ENCODE measurements around the gene METRN.

Gene METRN

GRCh38 chr16:746637-747036 lies 31.7 kb downstream of the METRN start:
- peaks cover 6% of the 10 kb centered on the region for H3K4me1 ChIP-seq (ENCODE audit: control insufficient read depth, insufficient read depth, low read depth, low read length)
- H3K9ac ChIP-seq (ENCODE audit: low read length), result no peak overlapping the region
- H3K79me1 ChIP-seq (replicated peaks; ENCODE audit: low read length, poor library complexity, severe bottlenecking), result peaks cover 2% of the 10 kb centered on the region
- H2AFZ ChIP-seq (ENCODE audit: low read depth, low read length), result no peak overlapping the region
- H3K23ac ChIP-seq (ENCODE audit: low read length in 2 of 2), result no peak overlapping the region
- no peaks in the 10 kb centered on the region for H3K36me3 ChIP-seq (ENCODE audit: control insufficient read depth in 1 of 2, insufficient read depth in 2 of 2, low read depth in 1 of 2, low read length in 2 of 2)
- no peak overlapping the region for H2AK5ac ChIP-seq (ENCODE audit: low read length, severe bottlenecking)
- H3K27me3 ChIP-seq (ENCODE audit: control insufficient read depth in 1 of 2, insufficient read depth in 1 of 2, low read length in 2 of 2), result peaks cover 0 to 16% of the 10 kb centered on the region in 2 experiments
- WGBS, result 87% methylated on average over 11 of the region's 13 CpGs
- no peak overlapping the region for H3K4me3 ChIP-seq (ENCODE audit: insufficient read depth in 1 of 2, low read depth in 1 of 2, low read length in 2 of 2)
- H3K18ac ChIP-seq (ENCODE audit: low read depth in 1 of 2, low read length in 2 of 2), result no peak overlapping the region
- H3K4me2 ChIP-seq (ENCODE audit: low read length, poor library complexity, severe bottlenecking), result no peak overlapping the region
- no peak overlapping the region for H2BK12ac ChIP-seq (ENCODE audit: low read length in 2 of 2)
- DNase-seq, result no peak
- H3K14ac ChIP-seq (ENCODE audit: low read length in 2 of 2), result no peak overlapping the region
- H3K4ac ChIP-seq (ENCODE audit: low read depth in 1 of 2, low read length in 2 of 2), result no peak overlapping the region
- H4K91ac ChIP-seq (ENCODE audit: low read length), result no peak overlapping the region
- no peaks in the 10 kb centered on the region for H3K9me3 ChIP-seq (ENCODE audit: control insufficient read depth, low read length)
- H4K8ac ChIP-seq (ENCODE audit: low read length), result no peak overlapping the region
- no peak overlapping the region for H2BK120ac ChIP-seq (ENCODE audit: low read depth, low read length)
- H2BK5ac ChIP-seq (ENCODE audit: low read depth, low read length, poor library complexity, severe bottlenecking), result no peak overlapping the region
- no peak overlapping the region for H3K27ac ChIP-seq (ENCODE audit: low read length, poor library complexity, severe bottlenecking)
- H2BK15ac ChIP-seq (ENCODE audit: low read depth, poor library complexity, severe bottlenecking), result no peak overlapping the region

DNA sequence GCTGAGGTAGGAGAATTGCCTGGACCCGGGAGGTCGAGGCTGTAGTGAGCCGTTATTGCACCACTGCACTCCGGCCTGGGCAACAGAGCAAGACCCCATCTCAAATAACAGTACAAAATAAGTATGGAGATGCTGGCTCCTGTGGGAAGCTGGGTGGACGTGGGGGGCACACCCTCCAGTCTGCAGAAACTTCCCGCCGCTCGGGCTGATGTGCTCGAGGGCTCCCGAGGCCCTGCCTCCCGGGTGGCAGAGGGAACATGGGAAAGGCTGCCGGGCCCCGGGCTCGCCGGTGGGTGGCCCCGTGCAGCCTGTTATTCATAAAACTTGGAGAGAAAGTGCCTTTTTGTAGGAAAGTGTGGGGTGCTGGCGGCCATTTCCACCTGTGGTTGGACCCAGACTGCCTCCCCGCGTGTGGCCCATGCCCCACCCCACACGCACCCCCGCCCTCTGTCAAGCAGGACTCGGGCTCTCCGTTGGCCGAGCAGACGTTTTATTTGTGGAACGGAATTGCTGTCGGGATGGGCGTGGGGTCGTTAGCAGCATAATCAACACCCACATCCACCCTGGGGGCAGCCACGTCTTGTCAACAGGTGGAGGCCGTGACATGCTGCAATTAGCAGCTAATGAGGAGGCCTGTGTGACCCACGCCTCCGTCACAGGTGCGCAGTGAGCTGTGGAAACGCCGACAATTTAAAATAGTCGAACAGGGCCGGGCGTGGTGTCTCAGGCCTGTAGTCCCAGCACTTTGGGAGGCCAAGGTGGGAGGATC lies 33.2 kb downstream of the METRN start:
- H2BK15ac ChIP-seq (ENCODE audit: low read depth, poor library complexity, severe bottlenecking), result no peak overlapping the region
- peaks cover 8 to 29% of the 10 kb centered on the region in 2 experiments for H3K27me3 ChIP-seq (ENCODE audit: control insufficient read depth in 1 of 2, insufficient read depth in 1 of 2, low read length in 2 of 2)
- no peak overlapping the region for H2AFZ ChIP-seq (ENCODE audit: low read depth, low read length)
- H3K36me3 ChIP-seq (ENCODE audit: control insufficient read depth in 1 of 2, insufficient read depth in 2 of 2, low read depth in 1 of 2, low read length in 2 of 2), result no peaks in the 10 kb centered on the region
- H4K91ac ChIP-seq (ENCODE audit: low read length), result no peak overlapping the region
- no peak overlapping the region for H2BK5ac ChIP-seq (ENCODE audit: low read depth, low read length, poor library complexity, severe bottlenecking)
- no peak overlapping the region for H3K14ac ChIP-seq (ENCODE audit: low read length in 2 of 2)
- H3K9me3 ChIP-seq (ENCODE audit: control insufficient read depth, low read length), result no peaks in the 10 kb centered on the region
- DNase-seq, result no peak
- no peak overlapping the region for H4K8ac ChIP-seq (ENCODE audit: low read length)
- no peak overlapping the region for H3K18ac ChIP-seq (ENCODE audit: low read depth in 1 of 2, low read length in 2 of 2)
- no peak overlapping the region for H3K23ac ChIP-seq (ENCODE audit: low read length in 2 of 2)
- H3K4me2 ChIP-seq (ENCODE audit: low read length, poor library complexity, severe bottlenecking), result no peak overlapping the region
- no peak overlapping the region for H2BK12ac ChIP-seq (ENCODE audit: low read length in 2 of 2)
- H2AK5ac ChIP-seq (ENCODE audit: low read length, severe bottlenecking), result no peak overlapping the region
- peaks cover 6% of the 10 kb centered on the region for H3K4me1 ChIP-seq (ENCODE audit: control insufficient read depth, insufficient read depth, low read depth, low read length)
- H3K4ac ChIP-seq (ENCODE audit: low read depth in 1 of 2, low read length in 2 of 2), result no peak overlapping the region
- H3K4me3 ChIP-seq (ENCODE audit: insufficient read depth in 1 of 2, low read depth in 1 of 2, low read length in 2 of 2), result no peak overlapping the region
- WGBS, result 88% methylated on average over 39 of the region's 39 CpGs
- H3K9ac ChIP-seq (ENCODE audit: low read length), result no peak overlapping the region
- no peaks in the 10 kb centered on the region for H3K79me1 ChIP-seq (replicated peaks; ENCODE audit: low read length, poor library complexity, severe bottlenecking)
- no peak overlapping the region for H3K27ac ChIP-seq (ENCODE audit: low read length, poor library complexity, severe bottlenecking)
- H2BK120ac ChIP-seq (ENCODE audit: low read depth, low read length), result no peak overlapping the region

DNA sequence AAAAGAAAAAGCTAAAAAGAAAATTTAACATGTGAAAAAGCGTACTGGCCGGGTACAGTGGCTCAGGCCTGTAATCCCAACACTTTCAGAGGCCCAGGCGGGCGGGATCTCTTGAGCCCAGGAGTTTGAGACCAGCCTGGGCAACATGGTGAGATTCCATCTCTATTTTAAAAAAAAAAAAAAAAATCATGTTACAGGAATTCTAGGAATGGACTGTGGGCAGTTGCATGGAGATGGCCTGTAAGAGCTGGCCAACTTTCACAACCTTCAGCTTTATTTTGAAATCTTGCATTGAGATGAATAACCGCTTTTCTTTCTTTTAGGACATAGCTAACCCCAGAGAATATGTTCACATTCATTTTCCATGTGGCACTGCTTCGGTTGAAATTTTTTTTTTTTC lies 34.1 kb downstream of the METRN start:
- Histone ChIP-seq H3K27ac (ENCODE audit: low read length, poor library complexity, severe bottlenecking) (no peak overlapping the region), H3K4me1 (ENCODE audit: control insufficient read depth, insufficient read depth, low read depth, low read length) (peaks cover 6% of the 10 kb centered on the region), H3K14ac (ENCODE audit: low read length in 2 of 2) (no peak overlapping the region), H2BK5ac (ENCODE audit: low read depth, low read length, poor library complexity, severe bottlenecking) (no peak overlapping the region), H3K18ac (ENCODE audit: low read depth in 1 of 2, low read length in 2 of 2) (no peak overlapping the region), H3K9me3 (ENCODE audit: control insufficient read depth, low read length) (no peaks in the 10 kb centered on the region), H3K4ac (ENCODE audit: low read depth in 1 of 2, low read length in 2 of 2) (no peak overlapping the region), H2AK5ac (ENCODE audit: low read length, severe bottlenecking) (no peak overlapping the region), H3K27me3 (ENCODE audit: control insufficient read depth in 1 of 2, insufficient read depth in 1 of 2, low read length in 2 of 2) (peaks cover 8 to 32% of the 10 kb centered on the region in 2 experiments), H2BK120ac (ENCODE audit: low read depth, low read length) (no peak overlapping the region), H4K8ac (ENCODE audit: low read length) (no peak overlapping the region), H3K9ac (ENCODE audit: low read length) (no peak overlapping the region), H2BK15ac (ENCODE audit: low read depth, poor library complexity, severe bottlenecking) (no peak overlapping the region), H3K79me1 (replicated peaks; ENCODE audit: low read length, poor library complexity, severe bottlenecking) (no peaks in the 10 kb centered on the region), H3K4me3 (ENCODE audit: insufficient read depth in 1 of 2, low read depth in 1 of 2, low read length in 2 of 2) (no peak overlapping the region), H3K4me2 (ENCODE audit: low read length, poor library complexity, severe bottlenecking) (no peak overlapping the region), H3K23ac (ENCODE audit: low read length in 2 of 2) (no peak overlapping the region), H2AFZ (ENCODE audit: low read depth, low read length) (no peak overlapping the region), H3K36me3 (ENCODE audit: control insufficient read depth in 1 of 2, insufficient read depth in 2 of 2, low read depth in 1 of 2, low read length in 2 of 2) (no peaks in the 10 kb centered on the region), H2BK12ac (ENCODE audit: low read length in 2 of 2) (no peak overlapping the region), H4K91ac (ENCODE audit: low read length) (no peak overlapping the region)
- peak; percentile 65 for DNase-seq
- 93% methylated on average over 6 of the region's 6 CpGs for WGBS

DNA sequence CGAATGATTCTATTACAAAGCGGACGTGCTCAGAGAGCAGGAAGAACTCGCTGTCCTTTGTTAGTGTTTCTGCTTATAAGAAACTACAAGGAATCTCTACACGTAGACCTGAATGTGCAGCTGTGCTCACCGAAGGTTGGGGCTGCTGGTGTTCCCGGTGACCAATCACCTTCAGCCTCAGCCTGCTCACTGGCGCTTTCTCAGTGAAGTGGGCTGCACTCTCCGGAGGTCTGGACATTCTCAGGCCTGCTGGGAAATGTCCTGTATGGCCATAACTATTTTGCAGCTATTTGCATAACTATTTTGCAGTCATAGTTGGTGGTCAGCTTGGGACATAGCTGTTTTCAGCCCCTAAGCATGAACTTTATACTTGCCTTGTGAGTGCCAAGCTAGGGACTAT lies 35.6 kb downstream of the METRN start:
- Histone ChIP-seq H3K9ac (ENCODE audit: low read length) (no peak overlapping the region), H2BK5ac (ENCODE audit: low read depth, low read length, poor library complexity, severe bottlenecking) (no peak overlapping the region), H3K4ac (ENCODE audit: low read depth in 1 of 2, low read length in 2 of 2) (no peak overlapping the region), H3K4me3 (ENCODE audit: insufficient read depth in 1 of 2, low read depth in 1 of 2, low read length in 2 of 2) (no peak overlapping the region), H2AK5ac (ENCODE audit: low read length, severe bottlenecking) (no peak overlapping the region), H3K36me3 (ENCODE audit: control insufficient read depth in 1 of 2, insufficient read depth in 2 of 2, low read depth in 1 of 2, low read length in 2 of 2) (no peaks in the 10 kb centered on the region), H3K27ac (ENCODE audit: low read length, poor library complexity, severe bottlenecking) (no peak overlapping the region), H2BK120ac (ENCODE audit: low read depth, low read length) (no peak overlapping the region), H3K14ac (ENCODE audit: low read length in 2 of 2) (no peak overlapping the region), H3K4me1 (ENCODE audit: control insufficient read depth, insufficient read depth, low read depth, low read length) (peaks cover 6% of the 10 kb centered on the region), H2BK15ac (ENCODE audit: low read depth, poor library complexity, severe bottlenecking) (no peak overlapping the region), H3K9me3 (ENCODE audit: control insufficient read depth, low read length) (no peaks in the 10 kb centered on the region), H3K79me1 (replicated peaks; ENCODE audit: low read length, poor library complexity, severe bottlenecking) (no peaks in the 10 kb centered on the region), H4K91ac (ENCODE audit: low read length) (no peak overlapping the region), H3K23ac (ENCODE audit: low read length in 2 of 2) (no peak overlapping the region), H3K4me2 (ENCODE audit: low read length, poor library complexity, severe bottlenecking) (no peak overlapping the region), H3K27me3 (ENCODE audit: control insufficient read depth in 1 of 2, insufficient read depth in 1 of 2, low read length in 2 of 2) (peaks cover 8 to 37% of the 10 kb centered on the region in 2 experiments), H2AFZ (ENCODE audit: low read depth, low read length) (no peak overlapping the region), H4K8ac (ENCODE audit: low read length) (no peak overlapping the region), H3K18ac (ENCODE audit: low read depth in 1 of 2, low read length in 2 of 2) (no peak overlapping the region), H2BK12ac (ENCODE audit: low read length in 2 of 2) (no peak overlapping the region)
- DNase-seq, result no peak
- 69% methylated on average over 9 of the region's 9 CpGs for WGBS
